GM12878 (cell line): Measurements from ENCODE around the gene YBX1. TPM values are rescaled to one million over a fixed set of nuclear protein-coding genes. Genes with fewer than 3 reads are reported as not detected.

Source experiments
- ATAC-seq: fragments of 200-7000 bp; cut with Tn5 transposase; 3 replicates; pipeline ENCODE4 v1.9.1; 2020; ENCODE audit warnings: mild to moderate bottlenecking, moderate library complexity
- BruUV-seq: library from RNA; stranded (reverse); fragments of 400-500 nt; replicated peaks from 2 replicates; lab custom pipeline; 2021; lab: Mats Ljungman, UMichigan
- CTCF ChIA-PET: fragments of 300-600 bp; sonication (Branson Sonifier 250); formaldehyde crosslinking; extraction: SDS; loops from one replicate; lab custom pipeline; 2021; ENCODE audit warnings: inconsistent platforms; lab: Yijun Ruan, JAX
- POLR2A ChIA-PET: fragments of 350-600 bp; formaldehyde crosslinking; extraction: SDS; loops from one replicate; lab custom pipeline; 2021; ENCODE audit warnings: inconsistent platforms; lab: Charles Lee
- RAD21 ChIA-PET: fragments of 300-600 bp; sonication (Branson Sonifier 250); formaldehyde crosslinking; loops from one replicate; lab custom pipeline; 2023; ENCODE audit warnings: antibody characterized with exemption; ENCODE audit not compliant: unreplicated experiment; lab: Charles Lee
- SMC1A ChIA-PET: fragments of 300-600 bp; sonication (Branson Sonifier 250); formaldehyde crosslinking; loops from one replicate; lab custom pipeline; 2023; ENCODE audit not compliant: unreplicated experiment, uncharacterized antibody; lab: Charles Lee
- DNase-seq: peaks from one replicate; pipeline ENCODE4 v3.0.0-alpha.2; 2011; ENCODE audit warnings: low read depth, low spot score
- FAIRE-seq: peaks from 3 replicates; lab custom pipeline; 2011; peaks lifted over from hg19 to GRCh38; lab: Jason Lieb, UNC
- H2AFZ ChIP-seq: 2 replicates; pipeline ENCODE4 v1.6.0; 2011; ENCODE audit warnings: low read depth, low read length, control low read depth; ENCODE audit not compliant: control insufficient read depth
- H3K27ac ChIP-seq: 2 replicates; pipeline ENCODE4 v1.5.1; 2011; ENCODE audit warnings: control low read depth; ENCODE audit not compliant: control insufficient read depth, insufficient read depth
- H3K27me3 ChIP-seq, 2 experiments: replicated peaks in 1 of 2; 2 replicates each; pipeline versions ENCODE4 v1.6.0 to v1.6.1; 2011; ENCODE audit warnings: low read length in 1 of 2; ENCODE audit not compliant: control insufficient read depth in 2 of 2, insufficient read depth in 2 of 2
- H3K36me3 ChIP-seq, 2 experiments: 2 replicates each; pipeline ENCODE4 v1.5.1; 2011; ENCODE audit warnings: low read length in 1 of 2; ENCODE audit not compliant: control insufficient read depth in 2 of 2, insufficient read depth in 2 of 2
- H3K4me1 ChIP-seq: 2 replicates; pipeline ENCODE4 v1.6.1; 2011; ENCODE audit warnings: mild to moderate bottlenecking, low read length, moderate library complexity, mixed read lengths; ENCODE audit not compliant: control insufficient read depth, insufficient read depth
- H3K4me2 ChIP-seq: 2 replicates; pipeline ENCODE4 v1.6.0; 2011; ENCODE audit warnings: control low read depth; ENCODE audit not compliant: control insufficient read depth, insufficient read depth
- H3K4me3 ChIP-seq: fragments of 200-600 bp; sonication (generic); 2 replicates; pipeline ENCODE4 v1.5.1; 2016
- H3K79me2 ChIP-seq: 2 replicates; pipeline ENCODE4 v1.6.0; 2011; ENCODE audit warnings: low read length; ENCODE audit not compliant: control insufficient read depth, insufficient read depth
- H3K9ac ChIP-seq: 2 replicates; pipeline ENCODE4 v1.8.0; 2011; ENCODE audit warnings: low read length, control low read depth, mixed read lengths; ENCODE audit not compliant: control insufficient read depth, insufficient read depth
- H3K9me3 ChIP-seq: replicated peaks from 3 replicates; pipeline ENCODE4 v1.5.1; 2011; ENCODE audit warnings: mild to moderate bottlenecking, low read length; ENCODE audit not compliant: control insufficient read depth, insufficient read depth
- H4K20me1 ChIP-seq: 2 replicates; pipeline ENCODE4 v1.6.0; 2011; ENCODE audit not compliant: control insufficient read depth, insufficient read depth
- BRCA1 ChIP-seq: IDR thresholded peaks from 2 replicates; pipeline ENCODE4 v1.6.1; 2011; ENCODE audit warnings: low read depth, low read length, improper control_type of control experiment
- CBX5 ChIP-seq: sonication (generic); IDR thresholded peaks from 2 replicates; pipeline ENCODE4 v1.6.1; 2016; ENCODE audit warnings: low read depth, moderate library complexity, mild to moderate bottlenecking, inconsistent platforms
- CEBPB ChIP-seq, 2 experiments: fragments of 150-350 bp in 1 of 2; IDR thresholded peaks; 2 replicates each; pipeline ENCODE4 v1.6.1; 2012 to 2014; ENCODE audit warnings: low read depth in 2 of 2, low read length in 2 of 2, borderline replicate concordance in 1 of 2, inconsistent platforms in 1 of 2
- RBBP5 ChIP-seq: fragments of 200-600 bp; sonication (generic); conservative IDR thresholded peaks from 2 replicates; pipeline ENCODE4 v1.6.1; 2016
- RELA ChIP-seq: fragments of 450-650 bp; IDR thresholded peaks from 2 replicates; pipeline ENCODE4 v1.8.0; 2014; ENCODE audit warnings: borderline replicate concordance; ENCODE audit not compliant: partially characterized antibody
- SP1 ChIP-seq: IDR thresholded peaks from one replicate; pipeline ENCODE4 v1.6.1; 2011; ENCODE audit warnings: low read depth, low read length
- STAT3 ChIP-seq: IDR thresholded peaks from 2 replicates; pipeline ENCODE4 v1.6.1; 2011; ENCODE audit warnings: low read depth, low read length, improper control_type of control experiment
- ZSCAN29 ChIP-seq: fragments of 450-650 bp; IDR thresholded peaks from 2 replicates; pipeline ENCODE4 v1.6.1; 2017; ENCODE audit warnings: mild to moderate bottlenecking, moderate library complexity
- WGBS: methylation state at CpG from one replicate; pipeline ENCODE4 v1.1.6; 2016; ENCODE audit warnings: low lambda C conversion rate; ENCODE audit not compliant: insufficient replicate concordance, insufficient coverage; ENCODE audit errors: missing lambda C conversion rate; 5-methylcytosine and 5-hydroxymethylcytosine counted together
- in situ Hi-C: fragments of 300-500 bp; cut with MboI; formaldehyde crosslinking; loops from 9 replicates; pipeline ENCODE4 v1.14.3; 2018; ENCODE audit warnings: mixed read lengths
- intact Hi-C: fragments of 100-400 bp; cut with micrococcal nuclease; formaldehyde crosslinking; loops from one replicate; pipeline ENCODE4 v1.14.2; 2022; ENCODE audit not compliant: unreplicated experiment
- polyA plus RNA-seq, 11 experiments: library from polyadenylated mRNA; depleted of rRNA in 4 of 11; unstranded in 6 of 11; stranded (reverse) in 5 of 11; fragments of >200 nt; fragmentation: Nextera tagmentation in 4 of 11; fragmentation: Illumina TruSeq in 1 of 11; extraction: Ambion mirVana in 4 of 11; extraction: Trizol in 1 of 11; gene quantifications; 1 replicate in 1 of 11; 2 replicates in 10 of 11; pipeline versions ENCODE4 v1.2.1 to v1.2.3, GENCODE V29; 2011 to 2016; ENCODE audit warnings: inconsistent platforms in 2 of 11, missing spikeins in 2 of 11, low read depth in 1 of 11
- total RNA-seq, 4 experiments: library from RNA; depleted of rRNA in 3 of 4; stranded (reverse); fragments of >200 nt in 3 of 4; fragmentation: Illumina TruSeq in 1 of 4; extraction: Trizol in 1 of 4; gene quantifications; 2 replicates each; pipeline versions ENCODE4 v1.2.1 to v1.2.3, GENCODE V29; 2013 to 2021
- TF ChIP-seq, protein P1 (sequence below): IDR thresholded peaks from 2 replicates; pipeline ENCODE4 v1.6.1; 2011; ENCODE audit warnings: borderline replicate concordance, low read depth, mild to moderate bottlenecking, moderate library complexity, low read length; ENCODE audit not compliant: insufficient read depth, poor library complexity, severe bottlenecking
- TF ChIP-seq, protein P2 (sequence below): fragments of 450-650 bp; IDR thresholded peaks from 2 replicates; pipeline ENCODE4 v1.6.1; 2016; ENCODE audit warnings: mild to moderate bottlenecking

Gene YBX1
- total and polyA plus RNA-seq, 10 of the 15 experiments (the other 5 are each of a cell fraction or from before 2014, with no cell fraction given): 355 to 1,353 (median 858) TPM

- no peak overlapping the region for H3K9ac ChIP-seq
- no peaks in the 10 kb centered on the region for H3K4me1 ChIP-seq
- no peaks in the 10 kb centered on the region for H3K27me3 ChIP-seq
- intact Hi-C loops: loop anchor here (2.0 to 5.0 kb wide), 2 partner anchors 167 to 404 kb away; no protein-coding TSS in a partner anchor
- no peak overlapping the region for H3K27ac ChIP-seq
- no peak overlapping the region for H3K4me3 ChIP-seq
- CTCF ChIA-PET: interaction anchor here (0.6 to 2.3 kb wide), 8 partner anchors 13 to 487 kb away, joined by 3 to 8 read pairs (median 3); no protein-coding TSS in a partner anchor
- no peak for FAIRE-seq
- BruUV-seq: no TSS peak
- no peak for DNase-seq
- in situ Hi-C loops: no loop called here
- no peak overlapping the region for H2AFZ ChIP-seq
- no peak overlapping the region for H3K4me2 ChIP-seq
- no peaks in the 10 kb centered on the region for H4K20me1 ChIP-seq
- peaks cover 5 to 7% of the 10 kb centered on the region in 2 experiments; a peak in 3 of 4 replicates for H3K36me3 ChIP-seq
- RAD21 ChIA-PET: no interaction called here
- TF ChIP-seq RELA (no peak), RBBP5 (no peak), SP1 (no peak), CEBPB (IDR thresholded peaks at IDR 0.05; ENCODE audit: borderline replicate concordance in 1 of 2, low read depth in 2 of 2, low read length in 2 of 2) (no peak), BRCA1 (no peak), ZSCAN29 (no peak), STAT3 (no peak), CBX5 (no peak)
- TF ChIP-seq, protein P1, sequence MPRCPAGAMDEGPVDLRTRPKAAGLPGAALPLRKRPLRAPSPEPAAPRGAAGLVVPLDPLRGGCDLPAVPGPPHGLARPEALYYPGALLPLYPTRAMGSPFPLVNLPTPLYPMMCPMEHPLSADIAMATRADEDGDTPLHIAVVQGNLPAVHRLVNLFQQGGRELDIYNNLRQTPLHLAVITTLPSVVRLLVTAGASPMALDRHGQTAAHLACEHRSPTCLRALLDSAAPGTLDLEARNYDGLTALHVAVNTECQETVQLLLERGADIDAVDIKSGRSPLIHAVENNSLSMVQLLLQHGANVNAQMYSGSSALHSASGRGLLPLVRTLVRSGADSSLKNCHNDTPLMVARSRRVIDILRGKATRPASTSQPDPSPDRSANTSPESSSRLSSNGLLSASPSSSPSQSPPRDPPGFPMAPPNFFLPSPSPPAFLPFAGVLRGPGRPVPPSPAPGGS: no peak
- TF ChIP-seq, protein P2, sequence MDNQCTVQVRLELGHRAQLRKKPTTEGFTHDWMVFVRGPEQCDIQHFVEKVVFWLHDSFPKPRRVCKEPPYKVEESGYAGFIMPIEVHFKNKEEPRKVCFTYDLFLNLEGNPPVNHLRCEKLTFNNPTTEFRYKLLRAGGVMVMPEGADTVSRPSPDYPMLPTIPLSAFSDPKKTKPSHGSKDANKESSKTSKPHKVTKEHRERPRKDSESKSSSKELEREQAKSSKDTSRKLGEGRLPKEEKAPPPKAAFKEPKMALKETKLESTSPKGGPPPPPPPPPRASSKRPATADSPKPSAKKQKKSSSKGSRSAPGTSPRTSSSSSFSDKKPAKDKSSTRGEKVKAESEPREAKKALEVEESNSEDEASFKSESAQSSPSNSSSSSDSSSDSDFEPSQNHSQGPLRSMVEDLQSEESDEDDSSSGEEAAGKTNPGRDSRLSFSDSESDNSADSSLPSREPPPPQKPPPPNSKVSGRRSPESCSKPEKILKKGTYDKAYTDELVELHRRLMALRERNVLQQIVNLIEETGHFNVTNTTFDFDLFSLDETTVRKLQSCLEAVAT: no peak
- TF ChIP-seq, all 136 proteins: peak for 0
- ChIA-PET SMC1A (no interaction called here), POLR2A (no interaction called here)
- ATAC-seq: no peak
- H3K79me2 ChIP-seq: no peaks in the 10 kb centered on the region
- no peaks in the 10 kb centered on the region for H3K9me3 ChIP-seq
- 83% methylated on average over 8 of the region's 8 CpGs for WGBS
These were observed 63.6 kb downstream of the YBX1 start for GRCh38 chr1:42745851-42746250.
